Dermis microvascular lymphatic vessel endothelial cell (primary cell): ENCODE results near the gene ZNF768. TPM values are rescaled to one million over a fixed set of nuclear protein-coding genes. Genes with fewer than 3 reads are reported as not detected.
A peak's percentile ranks its signal among the peaks of the same experiment; 100 is the strongest.
"Not testable (repeated sequence)": the region's sequence is repeated elsewhere in the genome, so short reads cannot be mapped to it uniquely, and the experiment has no call there.

Experiments used
- DNase-seq, 2 donors: peaks; one replicate each; pipeline versions ENCODE4 v3.0.0 to v3.0.0-alpha.2; 2010; ENCODE audit warnings: low read depth in 2 of 2
- total RNA-seq: library from RNA; depleted of rRNA; stranded (reverse); fragments of >200 nt; gene quantifications from 2 replicates; pipeline ENCODE4 v1.2.1, GENCODE V29; 2014

Gene ZNF768
- total RNA-seq, 1 donor from 2014 or later, result 13.7 TPM

DNA sequence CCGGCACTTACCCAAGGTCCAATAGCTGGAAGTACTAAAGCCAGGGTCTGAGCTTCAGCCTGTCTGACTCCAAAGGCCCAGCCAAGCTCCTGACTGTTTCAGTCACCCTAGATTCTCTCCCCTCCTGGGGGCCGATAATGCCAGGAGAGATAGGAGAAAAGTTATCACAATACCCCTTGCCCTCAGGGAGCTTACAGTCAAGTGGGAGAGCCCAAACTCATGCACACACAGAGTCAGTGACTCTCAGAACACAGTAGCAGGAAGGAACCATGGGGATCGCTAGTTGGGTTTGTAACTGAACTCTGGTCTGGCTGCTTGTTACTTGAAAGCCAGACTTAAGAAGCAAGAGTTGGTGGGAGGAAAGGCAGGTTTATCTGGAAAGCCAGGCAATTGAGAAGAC, 14.9 kb downstream of the ZNF768 start:
- no peak for DNase-seq

DNA sequence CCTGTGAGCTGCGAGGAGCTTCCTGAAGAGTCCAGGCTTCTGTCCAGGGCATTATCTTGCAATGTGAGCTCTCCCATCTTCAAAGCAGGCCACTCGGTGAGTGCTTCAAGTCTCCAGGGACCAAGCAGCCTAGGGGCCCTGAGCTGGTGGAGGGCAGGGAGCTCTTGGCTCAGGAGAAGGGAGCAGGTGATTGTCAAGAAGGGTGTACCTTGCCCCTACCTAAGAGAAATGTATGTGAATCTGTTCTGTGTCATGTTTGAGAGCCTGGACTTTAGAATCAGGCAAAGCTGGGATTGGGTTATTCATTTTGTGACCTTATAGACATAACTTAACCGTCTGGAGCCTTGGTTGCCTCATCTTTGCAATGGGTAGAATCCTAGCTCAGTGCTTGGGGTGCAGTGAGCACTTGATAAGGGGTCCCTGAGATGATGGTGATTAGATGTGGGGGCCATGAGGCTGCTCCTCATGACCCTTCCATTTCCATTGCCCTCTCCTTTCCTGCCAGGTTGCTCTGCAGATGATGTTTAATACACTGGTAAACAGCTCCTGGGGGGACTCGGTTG, 15.9 kb downstream of the ZNF768 start:
- no peak for DNase-seq

DNA sequence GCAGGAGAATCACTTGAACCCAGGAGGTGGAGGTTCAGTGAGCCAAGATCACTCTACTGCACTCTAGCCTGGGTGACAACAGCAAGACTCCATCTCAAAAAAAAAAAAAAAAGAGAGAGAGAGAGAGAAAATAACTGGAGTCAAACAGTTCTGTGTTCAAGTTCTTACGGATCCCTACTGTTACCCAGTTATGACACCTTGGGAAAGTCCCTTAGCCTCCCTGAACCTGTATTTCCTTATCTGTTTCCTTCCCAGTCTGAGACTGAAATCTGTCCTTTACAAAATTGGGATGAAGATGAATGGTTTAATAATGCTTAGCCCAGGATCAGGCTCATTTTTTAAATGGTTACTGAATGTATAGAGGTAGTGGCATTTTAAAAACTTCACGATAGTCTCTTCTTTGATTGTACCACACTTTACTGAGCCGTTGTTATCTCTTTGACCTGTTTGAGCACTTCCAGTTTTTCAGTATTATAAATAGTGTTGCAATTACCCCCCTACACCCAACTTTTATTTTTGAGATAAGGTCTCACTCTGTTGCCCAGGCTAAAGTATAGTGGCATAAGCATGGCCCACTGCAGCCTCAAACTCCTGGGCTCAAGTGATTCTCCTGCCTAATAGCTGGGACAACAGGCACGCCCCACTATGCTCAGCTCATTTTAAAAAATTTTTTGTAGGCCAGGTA, 17.1 kb downstream of the ZNF768 start:
- DNase-seq, result no peak

- no peak for DNase-seq
Measured at GRCh38 chr16:30503403-30504296, 22.7 kb downstream of the ZNF768 start.

DNA sequence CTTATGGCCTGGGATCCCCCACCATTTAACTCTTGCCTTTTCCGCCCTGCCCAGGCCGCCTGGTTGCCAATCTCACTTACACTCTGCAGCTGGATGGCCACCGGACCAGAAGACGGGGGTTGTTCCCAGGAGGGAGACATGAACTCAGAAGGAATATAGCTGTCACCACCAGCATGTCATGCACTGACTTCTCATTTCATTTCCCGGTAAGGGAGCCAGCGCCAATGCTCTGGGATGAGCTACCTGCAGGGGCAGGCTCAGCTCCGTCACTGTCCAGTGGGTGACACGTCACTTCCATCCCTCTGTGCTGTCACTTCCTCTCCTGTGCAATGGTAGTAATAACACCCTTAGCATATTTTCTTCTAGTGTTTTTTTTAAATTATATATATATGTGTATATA, 27.1 kb downstream of the ZNF768 start:
- peak; percentile 12 to 16 for DNase-seq

DNA sequence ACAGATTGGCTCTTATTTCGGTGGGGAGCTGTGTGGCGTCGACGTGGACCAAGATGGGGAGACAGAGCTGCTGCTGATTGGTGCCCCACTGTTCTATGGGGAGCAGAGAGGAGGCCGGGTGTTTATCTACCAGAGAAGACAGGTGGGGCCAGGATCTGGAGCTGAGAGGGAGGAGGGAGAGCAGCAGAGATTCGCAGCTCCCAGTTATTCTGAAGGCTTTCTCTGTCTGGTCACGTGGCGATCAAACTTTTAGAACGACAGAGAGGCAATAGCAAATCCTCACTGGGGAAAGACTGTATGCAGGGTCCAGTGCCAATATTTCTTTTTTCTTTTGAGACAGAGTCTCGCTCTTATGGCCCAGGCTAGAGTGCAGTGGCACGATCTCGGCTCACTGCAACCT, 31.7 kb downstream of the ZNF768 start:
- no peak for DNase-seq

DNA sequence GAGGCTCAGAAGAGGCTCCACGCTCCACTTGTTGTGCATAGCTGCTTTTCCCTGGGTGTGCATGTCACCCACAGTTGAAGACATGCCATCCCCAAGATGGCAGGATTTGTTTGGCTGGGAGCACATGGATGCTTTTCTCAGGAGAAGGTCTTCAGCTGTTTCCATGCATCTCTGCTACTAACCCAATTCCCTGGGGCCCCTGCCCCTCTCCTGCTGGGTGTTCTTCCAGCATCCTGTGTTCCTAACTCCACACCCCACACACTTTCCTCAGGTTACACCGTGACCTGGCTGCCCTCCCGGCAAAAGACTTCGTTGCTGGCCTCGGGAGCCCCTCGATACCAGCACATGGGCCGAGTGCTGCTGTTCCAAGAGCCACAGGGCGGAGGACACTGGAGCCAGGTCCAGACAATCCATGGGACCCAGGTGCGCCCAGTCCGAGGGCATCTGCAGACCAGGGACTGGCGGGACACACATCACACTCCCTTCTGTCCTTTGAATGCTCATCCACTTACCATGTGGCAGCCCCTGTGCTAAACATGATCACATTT, 32.4 kb downstream of the ZNF768 start:
- no peak for DNase-seq

DNA sequence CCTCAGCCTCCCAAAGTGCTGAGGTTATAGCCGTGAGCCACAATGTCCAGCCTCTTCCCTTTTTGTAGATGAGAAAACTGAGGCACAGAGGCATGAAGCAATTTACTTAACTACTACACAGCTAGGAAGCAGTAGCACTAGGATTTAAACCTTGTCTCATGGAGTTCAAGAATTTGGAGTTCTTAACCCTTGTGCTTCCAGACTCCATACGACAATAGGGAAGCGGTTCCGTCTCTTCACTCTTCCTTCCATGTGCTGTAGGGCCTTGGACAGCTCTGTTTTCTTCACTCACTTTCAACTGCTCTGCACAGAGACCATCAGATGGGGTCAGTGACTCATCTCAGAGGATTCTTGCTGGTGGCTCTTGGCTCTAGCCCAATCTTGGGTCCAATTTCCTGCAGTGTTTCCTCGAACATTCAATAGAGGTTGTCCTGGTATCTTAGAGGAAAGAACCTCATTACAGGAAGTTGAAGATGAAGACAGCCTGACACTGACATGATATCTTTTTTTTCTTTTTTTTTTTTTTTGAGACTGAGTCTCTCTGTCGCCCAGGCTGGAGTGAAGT, 34.5 kb downstream of the ZNF768 start:
- peak in 1 of 2 donors; percentile 84 for DNase-seq

DNA sequence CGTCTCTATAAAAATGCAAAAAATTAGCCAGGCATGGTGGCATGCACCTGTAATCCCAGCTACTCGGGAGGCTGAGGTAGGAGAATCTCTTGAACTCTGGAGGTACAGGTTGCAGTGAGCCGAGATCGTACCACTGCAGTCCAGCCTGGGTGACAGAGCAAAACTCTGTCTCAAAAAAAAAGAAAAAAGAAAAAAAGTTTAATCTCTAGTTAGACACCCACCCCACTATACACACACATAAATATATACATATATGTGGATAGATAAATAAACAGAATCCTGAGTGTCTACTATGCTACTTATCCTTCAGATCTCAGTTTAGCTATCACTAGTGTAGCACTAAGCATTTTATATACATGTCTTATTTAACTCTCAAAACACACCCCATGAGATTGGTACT, 35.1 kb downstream of the ZNF768 start:
- no peak for DNase-seq

GRCh38 chr16:30490210-30490609, 36.2 kb downstream of the ZNF768 start:
- no peak for DNase-seq

GRCh38 chr16:30488764-30489605, 37.4 kb downstream of the ZNF768 start:
- no peak for DNase-seq

DNA sequence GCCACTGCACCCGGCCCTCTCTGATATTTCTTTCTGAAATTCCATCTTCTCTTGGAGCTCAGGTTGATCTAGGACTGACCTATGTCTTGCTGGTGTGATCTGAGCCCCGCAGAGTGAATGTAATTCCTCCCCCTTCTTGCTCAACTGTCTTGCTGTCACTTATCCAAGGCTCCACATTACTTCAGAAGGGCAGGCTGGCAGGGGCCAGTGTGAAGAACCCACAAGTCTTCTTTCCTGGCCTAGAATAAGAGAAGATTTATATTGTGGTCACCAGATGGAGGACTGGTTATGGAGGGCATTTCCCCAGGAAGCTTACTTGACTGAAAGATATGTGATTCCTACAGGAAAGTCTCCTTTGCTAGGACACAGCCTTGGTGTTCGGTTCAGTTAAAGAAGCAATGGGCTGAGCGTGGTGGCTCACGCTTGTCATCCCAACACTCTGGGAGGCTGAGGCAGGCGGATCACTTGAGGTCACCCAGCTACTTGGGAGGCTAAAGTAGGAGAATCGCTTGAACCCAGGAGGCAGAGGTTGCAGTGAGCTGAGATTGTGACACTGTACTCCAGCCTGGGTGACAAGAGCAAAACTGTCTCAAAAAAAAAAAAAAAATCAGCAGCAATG, 40.4 kb downstream of the ZNF768 start:
- DNase-seq, result peak in 1 of 2 donors; percentile 44

DNA sequence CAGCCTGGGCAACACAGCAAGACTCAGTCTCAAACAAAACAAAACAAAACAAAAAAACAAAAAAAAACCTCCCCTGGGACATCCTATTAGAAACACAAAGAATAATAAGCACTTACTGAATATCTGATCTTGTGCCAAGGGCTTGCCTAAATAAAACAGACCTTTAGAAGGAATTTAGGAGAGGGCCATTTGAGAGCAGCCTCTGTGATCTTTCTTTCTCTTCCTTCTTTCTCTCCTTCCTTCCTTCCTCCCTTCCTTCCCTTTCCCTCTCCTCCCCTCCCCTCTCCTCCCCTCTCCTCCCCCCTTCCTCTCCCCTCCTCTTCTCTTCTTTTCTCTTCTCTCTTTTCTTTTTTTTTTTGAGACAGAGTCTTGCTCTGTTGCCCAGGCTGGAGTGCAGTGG, 41.5 kb downstream of the ZNF768 start:
- DNase-seq, result no peak

GRCh38 chr16:30482366-30482765, 44.0 kb downstream of the ZNF768 start:
- DNase-seq, result no peak

DNA sequence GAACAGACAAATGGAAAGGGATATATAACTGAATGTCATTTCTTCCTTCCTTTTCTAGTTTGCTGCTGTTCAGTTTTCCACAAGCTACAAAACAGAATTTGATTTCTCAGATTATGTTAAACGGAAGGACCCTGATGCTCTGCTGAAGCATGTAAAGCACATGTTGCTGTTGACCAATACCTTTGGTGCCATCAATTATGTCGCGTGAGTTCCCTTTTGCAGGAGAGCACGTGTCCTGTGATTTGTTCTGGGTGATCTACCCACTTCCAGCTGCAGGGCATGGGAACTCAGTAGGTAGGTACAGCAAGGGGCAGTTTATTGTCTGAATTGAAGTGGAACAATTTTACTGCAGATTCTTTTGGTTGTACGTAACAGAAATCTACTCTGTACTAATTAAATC, 45.0 kb downstream of the ZNF768 start:
- DNase-seq, result no peak

DNA sequence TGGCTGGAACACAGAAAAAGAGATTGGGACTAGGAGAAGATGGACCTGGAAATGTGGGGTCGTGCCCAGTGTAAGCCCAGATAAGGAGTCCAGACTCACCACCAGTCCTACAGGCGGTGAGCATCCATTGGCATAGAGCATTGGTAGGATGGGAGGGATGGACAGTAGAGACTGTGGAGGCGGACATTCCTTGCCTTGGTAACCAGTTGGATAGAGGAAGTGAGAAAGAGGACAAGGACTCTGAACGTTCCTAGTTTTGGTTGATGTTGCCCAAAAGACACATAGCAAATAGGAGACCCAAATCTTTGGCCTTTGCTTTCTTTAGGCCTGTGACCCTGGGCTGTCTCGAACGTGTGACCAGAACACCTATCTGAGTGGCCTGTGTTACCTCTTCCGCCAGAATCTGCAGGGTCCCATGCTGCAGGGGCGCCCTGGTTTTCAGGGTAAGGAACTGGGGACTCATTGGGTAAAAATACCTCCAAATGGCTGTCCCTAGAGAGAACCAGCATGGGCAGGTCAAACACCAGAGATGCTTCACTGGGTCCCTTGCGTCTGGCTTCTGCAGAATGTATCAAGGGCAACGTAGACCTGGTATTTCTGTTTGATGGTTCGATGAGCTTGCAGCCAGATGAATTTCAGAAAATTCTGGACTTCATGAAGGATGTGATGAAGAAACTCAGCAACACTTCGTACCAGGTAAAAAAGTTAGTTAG, 47.4 kb downstream of the ZNF768 start:
- no peak for DNase-seq

DNA sequence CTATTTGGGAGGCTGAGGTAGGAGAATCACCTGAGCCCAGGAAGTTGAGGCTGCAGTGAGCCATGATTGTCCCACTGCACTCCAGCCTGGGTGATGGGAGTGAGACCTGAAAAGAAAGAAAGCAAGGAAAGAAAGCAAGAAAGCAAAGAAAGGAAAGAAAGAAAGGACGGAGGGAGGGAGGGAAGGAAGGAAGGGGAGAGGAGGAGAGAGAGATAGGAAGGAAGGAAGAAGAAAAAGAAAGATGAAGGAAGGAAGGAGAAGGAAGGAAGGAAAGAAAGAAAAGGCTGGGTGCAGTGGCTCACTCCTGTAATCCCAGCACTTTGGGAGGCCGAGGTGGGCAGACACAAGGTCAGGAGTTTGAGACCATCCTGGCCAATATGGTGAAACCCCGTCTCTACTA, 48.6 kb downstream of the ZNF768 start:
- DNase-seq, result not testable (repeated sequence)

DNA sequence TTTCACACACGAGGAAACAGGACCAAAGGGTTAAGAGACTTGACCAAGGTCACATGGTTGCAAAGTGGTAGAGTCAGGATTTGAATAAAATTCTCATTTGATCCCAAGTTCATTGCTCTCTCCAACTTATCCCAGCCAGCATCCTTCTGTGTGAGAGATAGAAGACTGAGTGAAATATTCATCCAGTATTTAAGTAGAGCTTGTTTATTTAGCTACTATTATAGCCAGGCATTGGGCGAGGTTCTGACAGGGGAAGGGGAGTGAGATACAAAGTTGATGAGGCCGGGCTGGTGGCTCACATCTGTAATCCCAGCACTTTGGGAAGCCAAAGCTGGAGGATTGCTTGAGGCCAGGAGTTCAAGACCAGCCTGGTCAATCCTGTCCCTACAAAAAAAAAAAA, 49.4 kb downstream of the ZNF768 start:
- DNase-seq, result no peak

DNA sequence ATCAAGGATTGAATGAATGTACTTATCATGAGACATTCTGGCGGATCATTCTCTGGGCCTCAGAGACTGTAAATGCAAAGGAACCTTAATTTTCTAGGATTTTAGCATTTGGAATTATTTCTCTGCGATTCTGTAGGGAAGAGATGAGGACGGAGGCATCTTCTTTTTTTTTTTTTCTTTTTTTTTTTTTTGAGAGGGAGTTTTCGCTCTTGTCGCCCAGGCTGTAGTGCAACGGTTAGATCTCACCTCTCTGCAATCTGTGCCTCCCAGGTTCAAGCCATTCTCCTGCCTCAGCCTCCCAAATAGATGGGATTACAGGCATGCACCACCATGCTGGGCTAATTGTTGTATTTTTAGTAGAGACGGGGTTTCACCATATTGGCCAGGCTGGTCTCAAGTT, 51.7 kb downstream of the ZNF768 start:
- no peak for DNase-seq

- no peak for DNase-seq
Measured at GRCh38 chr16:30474074-30474452, 52.3 kb downstream of the ZNF768 start.
